ENCODE results near the gene AGAP1.

Gene AGAP1

GRCh38 chr2:235518322-235519090, 24.7 kb downstream of the AGAP1 start:
- DNase-seq (ENCODE audit: low read depth), result no peak
- TF ChIP-seq, protein P1, sequence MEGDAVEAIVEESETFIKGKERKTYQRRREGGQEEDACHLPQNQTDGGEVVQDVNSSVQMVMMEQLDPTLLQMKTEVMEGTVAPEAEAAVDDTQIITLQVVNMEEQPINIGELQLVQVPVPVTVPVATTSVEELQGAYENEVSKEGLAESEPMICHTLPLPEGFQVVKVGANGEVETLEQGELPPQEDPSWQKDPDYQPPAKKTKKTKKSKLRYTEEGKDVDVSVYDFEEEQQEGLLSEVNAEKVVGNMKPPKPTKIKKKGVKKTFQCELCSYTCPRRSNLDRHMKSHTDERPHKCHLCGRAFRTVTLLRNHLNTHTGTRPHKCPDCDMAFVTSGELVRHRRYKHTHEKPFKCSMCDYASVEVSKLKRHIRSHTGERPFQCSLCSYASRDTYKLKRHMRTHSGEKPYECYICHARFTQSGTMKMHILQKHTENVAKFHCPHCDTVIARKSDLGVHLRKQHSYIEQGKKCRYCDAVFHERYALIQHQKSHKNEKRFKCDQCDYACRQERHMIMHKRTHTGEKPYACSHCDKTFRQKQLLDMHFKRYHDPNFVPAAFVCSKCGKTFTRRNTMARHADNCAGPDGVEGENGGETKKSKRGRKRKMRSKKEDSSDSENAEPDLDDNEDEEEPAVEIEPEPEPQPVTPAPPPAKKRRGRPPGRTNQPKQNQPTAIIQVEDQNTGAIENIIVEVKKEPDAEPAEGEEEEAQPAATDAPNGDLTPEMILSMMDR (IDR thresholded peaks at IDR 0.05; ENCODE audit: insufficient read depth, low read depth, low read length, missing control alignments), result no peak

DNA sequence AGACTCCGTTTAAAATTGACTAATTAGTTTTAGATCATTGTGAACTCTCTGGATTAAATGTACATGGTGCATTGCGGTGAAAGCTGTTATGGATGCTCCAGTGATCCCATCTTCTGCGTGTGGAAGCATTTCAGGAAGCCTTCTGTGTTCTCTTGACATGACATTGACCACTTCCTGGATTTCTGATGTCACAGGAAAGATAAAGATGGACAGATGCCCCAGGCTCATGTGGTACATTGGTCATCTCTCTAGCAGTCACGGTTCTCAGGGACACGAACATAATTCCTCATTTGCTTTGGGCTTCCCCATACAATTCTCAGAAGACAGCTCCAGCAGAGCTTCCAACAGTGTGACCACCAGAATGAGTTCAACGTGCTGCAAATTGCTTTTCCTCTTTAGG, 26.9 kb downstream of the AGAP1 start:
- DNase-seq (ENCODE audit: low read depth), result no peak
- no peak overlapping the region for H3K4me3 ChIP-seq (ENCODE audit: low read depth, low read length)
- TF ChIP-seq, protein P1 (IDR thresholded peaks at IDR 0.05; ENCODE audit: insufficient read depth, low read depth, low read length, missing control alignments), result no peak

More at GRCh38 chr2:235518322-235519090, 24.7 kb downstream of the AGAP1 start:
- no peak overlapping the region for H3K4me3 ChIP-seq (ENCODE audit: low read depth, low read length)

DNA sequence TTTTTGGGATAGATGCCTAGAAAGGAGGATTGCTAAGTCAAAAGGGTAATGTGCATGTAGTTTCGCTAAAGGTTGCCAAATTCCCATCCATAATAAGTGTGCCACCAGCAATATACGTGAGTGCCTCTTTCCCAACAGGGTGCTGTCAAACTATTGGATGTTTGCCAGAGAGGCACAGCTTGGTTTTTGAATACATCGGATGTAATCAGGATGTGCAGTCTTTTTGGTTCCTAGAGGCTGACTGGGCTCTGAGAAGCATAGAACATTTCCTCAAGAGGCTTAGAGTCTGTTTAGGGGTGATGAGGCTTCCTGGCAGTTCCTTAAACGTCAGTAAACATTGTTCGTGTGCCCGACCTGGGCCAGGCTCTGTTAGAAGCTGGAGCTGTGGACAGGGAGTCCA, 28.0 kb downstream of the AGAP1 start:
- no peak for DNase-seq (ENCODE audit: low read depth)
- TF ChIP-seq, protein P1 (IDR thresholded peaks at IDR 0.05; ENCODE audit: insufficient read depth, low read depth, low read length, missing control alignments), result no peak
- no peak overlapping the region for H3K4me3 ChIP-seq (ENCODE audit: low read depth, low read length)

- no peak for DNase-seq (ENCODE audit: low read depth)
- H3K4me3 ChIP-seq (ENCODE audit: low read depth, low read length), result no peak overlapping the region
- TF ChIP-seq, protein P1 (IDR thresholded peaks at IDR 0.05; ENCODE audit: insufficient read depth, low read depth, low read length, missing control alignments), result no peak
Observed at GRCh38 chr2:235523021-235523420, 29.2 kb downstream of the AGAP1 start.

DNA sequence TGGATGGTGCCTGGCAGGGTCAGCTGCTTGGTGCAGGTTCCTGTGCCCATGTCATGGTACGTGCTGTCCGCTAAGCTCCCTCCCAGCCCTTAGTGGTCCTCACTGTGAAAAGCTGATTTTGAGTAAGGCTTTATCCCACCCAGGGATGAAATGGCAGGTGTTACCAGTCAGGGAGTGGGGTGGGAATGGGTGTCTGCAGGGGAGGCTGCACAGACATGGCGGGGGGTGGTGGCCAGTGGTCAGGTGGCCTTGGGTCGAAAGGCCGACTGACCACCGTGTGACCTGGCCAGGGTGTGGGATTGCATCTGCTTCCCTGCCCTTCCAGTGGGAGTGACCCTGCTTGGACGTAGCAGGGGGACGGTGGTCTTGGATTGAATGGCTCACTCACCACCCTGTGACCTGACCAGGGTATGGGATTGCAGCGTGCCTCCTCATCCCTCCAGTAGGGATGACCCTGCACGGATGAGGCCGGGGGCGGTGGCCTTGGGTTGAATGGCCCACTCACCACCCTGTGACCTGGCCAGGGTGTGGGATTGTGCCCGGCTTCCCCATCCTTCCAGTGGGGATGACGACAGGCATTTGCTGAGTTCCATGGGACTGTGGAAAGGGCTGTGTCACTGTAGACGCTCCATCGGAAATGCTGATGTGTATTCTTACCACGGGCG, 29.8 kb downstream of the AGAP1 start:
- no peak overlapping the region for H3K4me3 ChIP-seq (ENCODE audit: low read depth, low read length)
- no peak for DNase-seq (ENCODE audit: low read depth)
- TF ChIP-seq, protein P1 (IDR thresholded peaks at IDR 0.05; ENCODE audit: insufficient read depth, low read depth, low read length, missing control alignments), result no peak

- no peak for DNase-seq (ENCODE audit: low read depth)
- TF ChIP-seq, protein P1 (IDR thresholded peaks at IDR 0.05; ENCODE audit: insufficient read depth, low read depth, low read length, missing control alignments), result no peak
Observed at GRCh38 chr2:235526166-235526565, 32.3 kb downstream of the AGAP1 start.

More at GRCh38 chr2:235526166-235526565, 32.3 kb downstream of the AGAP1 start:
- no peak overlapping the region for H3K4me3 ChIP-seq (ENCODE audit: low read depth, low read length)

All from GM12865 (cell line).